H9 (cell line): ENCODE data around the gene GPR153. TPM values are rescaled to one million over a fixed set of nuclear protein-coding genes. Genes with fewer than 3 reads are reported as not detected.

Experiments
- DNase-seq: peaks from one replicate; pipeline ENCODE4 v3.0.0-alpha.2; 2017
- H2AFZ ChIP-seq: one replicate; pipeline ENCODE4 v1.6.1; 2013; ENCODE audit warnings: mild to moderate bottlenecking, low read length, control low read depth, moderate library complexity
- H2AK5ac ChIP-seq: 2 replicates; pipeline ENCODE4 v1.6.1; 2013; ENCODE audit warnings: low read length, control low read depth, mixed read lengths; ENCODE audit not compliant: insufficient read length
- H2BK120ac ChIP-seq: one replicate; pipeline ENCODE4 v1.6.1; 2013; ENCODE audit warnings: low read depth, mild to moderate bottlenecking, low read length, control low read depth, inconsistent platforms; ENCODE audit not compliant: poor library complexity, severe bottlenecking
- H2BK12ac ChIP-seq: 2 replicates; pipeline ENCODE4 v1.6.1; 2013; ENCODE audit warnings: low read length, control low read depth, mixed read lengths, low read depth; ENCODE audit not compliant: insufficient read length
- H2BK15ac ChIP-seq: 2 replicates; pipeline ENCODE4 v1.6.1; 2013; ENCODE audit warnings: low read depth, low read length, control low read depth
- H2BK20ac ChIP-seq: one replicate; pipeline ENCODE4 v1.6.1; 2013; ENCODE audit warnings: low read depth, mild to moderate bottlenecking, low read length, control low read depth, inconsistent platforms; ENCODE audit not compliant: poor library complexity, severe bottlenecking
- H2BK5ac ChIP-seq: 2 replicates; pipeline ENCODE4 v1.6.1; 2013; ENCODE audit warnings: low read length, control low read depth, mixed read lengths; ENCODE audit not compliant: insufficient read length
- H3K14ac ChIP-seq: 2 replicates; pipeline ENCODE4 v1.6.1; 2013; ENCODE audit warnings: low read length, control low read depth; ENCODE audit not compliant: insufficient read depth
- H3K18ac ChIP-seq: 2 replicates; pipeline ENCODE4 v1.6.1; 2013; ENCODE audit warnings: low read depth, mild to moderate bottlenecking, mixed read lengths, low read length, control low read depth; ENCODE audit not compliant: insufficient read length
- H3K23ac ChIP-seq: 2 replicates; pipeline ENCODE4 v1.6.1; 2013; ENCODE audit warnings: low read length, control low read depth, mixed read lengths, low read depth; ENCODE audit not compliant: insufficient read length
- H3K23me2 ChIP-seq: 2 replicates; pipeline ENCODE4 v1.6.1; 2013; ENCODE audit warnings: low read depth, mild to moderate bottlenecking, mixed read lengths, low read length, control low read depth; ENCODE audit not compliant: insufficient read length, poor library complexity, severe bottlenecking
- H3K27ac ChIP-seq: 2 replicates; pipeline ENCODE4 v1.5.1; 2013; ENCODE audit warnings: low read length, control low read depth, mixed read lengths, low read depth; ENCODE audit not compliant: insufficient read length
- H3K27me3 ChIP-seq: 2 replicates; pipeline ENCODE4 v1.6.1; 2013; ENCODE audit warnings: low read length, control low read depth, inconsistent platforms; ENCODE audit not compliant: insufficient read depth
- H3K4ac ChIP-seq: 2 replicates; pipeline ENCODE4 v1.6.1; 2013; ENCODE audit warnings: low read depth, mild to moderate bottlenecking, control low read depth, inconsistent platforms, low read length, moderate library complexity
- H3K4me1 ChIP-seq: 2 replicates; pipeline ENCODE4 v1.6.1; 2013; ENCODE audit warnings: low read length, control low read depth, inconsistent platforms; ENCODE audit not compliant: insufficient read depth
- H3K4me2 ChIP-seq: 2 replicates; pipeline ENCODE4 v1.6.1; 2013; ENCODE audit warnings: low read length, control low read depth, mixed read lengths; ENCODE audit not compliant: insufficient read length, insufficient read depth
- H3K56ac ChIP-seq: 2 replicates; pipeline ENCODE4 v1.6.1; 2013; ENCODE audit warnings: low read depth, mild to moderate bottlenecking, mixed read lengths, low read length, control low read depth; ENCODE audit not compliant: insufficient read length
- H3K79me1 ChIP-seq: 2 replicates; pipeline ENCODE4 v1.6.1; 2013; ENCODE audit warnings: low read depth, mild to moderate bottlenecking, moderate library complexity, low read length, control low read depth, inconsistent platforms; ENCODE audit not compliant: insufficient read depth, poor library complexity, severe bottlenecking
- H3K79me2 ChIP-seq: 2 replicates; pipeline ENCODE4 v1.6.1; 2013; ENCODE audit warnings: low read length, control low read depth, inconsistent platforms; ENCODE audit not compliant: insufficient read depth
- H3K9ac ChIP-seq: 2 replicates; pipeline ENCODE4 v1.6.1; 2013; ENCODE audit warnings: low read length, control low read depth, mixed read lengths; ENCODE audit not compliant: insufficient read length; ENCODE audit errors: extremely low read depth
- H3K9me3 ChIP-seq: one replicate; pipeline ENCODE4 v1.6.1; 2013; ENCODE audit warnings: low read depth, low read length, inconsistent platforms; ENCODE audit not compliant: control insufficient read depth
- H3T11ph ChIP-seq: one replicate; pipeline ENCODE4 v1.6.1; 2013; ENCODE audit warnings: mild to moderate bottlenecking, low read length, control low read depth, inconsistent platforms
- H4K20me1 ChIP-seq: one replicate; pipeline ENCODE4 v1.6.1; 2013; ENCODE audit not compliant: control insufficient read depth, insufficient read length, insufficient read depth
- H4K5ac ChIP-seq: 2 replicates; pipeline ENCODE4 v1.6.1; 2013; ENCODE audit warnings: low read depth, mild to moderate bottlenecking, mixed read lengths, low read length, control low read depth; ENCODE audit not compliant: insufficient read length
- H4K8ac ChIP-seq: replicated peaks from 2 replicates; pipeline ENCODE4 v1.6.1; 2013; ENCODE audit warnings: low read length, control low read depth, mixed read lengths, low read depth; ENCODE audit not compliant: insufficient read length
- H4K91ac ChIP-seq: 2 replicates; pipeline ENCODE4 v1.6.1; 2013; ENCODE audit warnings: low read depth, mild to moderate bottlenecking, moderate library complexity, mixed read lengths, low read length, control low read depth; ENCODE audit not compliant: insufficient read length
- H3K27ac Mint-ChIP-seq, 3 experiments: 2 replicates in 2 of 3; 3 replicates in 1 of 3; pipeline ENCODE4 v1.8.0; 2020 to 2021; ENCODE audit warnings: mixed read lengths in 3 of 3, mild to moderate bottlenecking in 1 of 3, moderate library complexity in 1 of 3
- H3K27me3 Mint-ChIP-seq: 2 replicates; pipeline ENCODE4 v1.8.0; 2021; ENCODE audit warnings: low read depth, mild to moderate bottlenecking, moderate library complexity, mixed read lengths
- H3K36me3 Mint-ChIP-seq, 3 experiments: 2 replicates in 2 of 3; 3 replicates in 1 of 3; pipeline ENCODE4 v1.8.0; 2020 to 2021; ENCODE audit warnings: low read depth in 3 of 3, mixed read lengths in 3 of 3; ENCODE audit not compliant: insufficient read depth in 1 of 3
- H3K4me1 Mint-ChIP-seq, 2 experiments: 2 replicates each; pipeline ENCODE4 v1.8.0; 2020; ENCODE audit warnings: mixed read lengths in 2 of 2
- H3K4me3 Mint-ChIP-seq, 2 experiments: 2 replicates in 1 of 2; 3 replicates in 1 of 2; pipeline ENCODE4 v1.8.0; 2020 to 2021; ENCODE audit warnings: mild to moderate bottlenecking in 2 of 2, mixed read lengths in 2 of 2, moderate library complexity in 1 of 2
- H3K9me3 Mint-ChIP-seq, 2 experiments: 2 replicates in 1 of 2; 3 replicates in 1 of 2; pipeline ENCODE4 v1.8.0; 2020; ENCODE audit warnings: mild to moderate bottlenecking in 2 of 2, mixed read lengths in 2 of 2, moderate library complexity in 1 of 2
- WGBS: extraction: QIAGEN DNeasy Blood & Tissue Kit; methylation state at CpG from one replicate; pipeline ENCODE4 v1.1.7; 2013; ENCODE audit warnings: missing lambda C conversion rate, low lambda C conversion rate, mixed read lengths; ENCODE audit not compliant: insufficient read length; ENCODE audit errors: extremely low coverage; 5-methylcytosine and 5-hydroxymethylcytosine counted together
- total RNA-seq: library from RNA; stranded (reverse); gene quantifications from 2 replicates; pipeline ENCODE4 v1.2.1, GENCODE V29; 2021
- TF ChIP-seq, protein P1 (sequence below): fragments of 200-600 bp; sonication (generic); conservative IDR thresholded peaks from 3 replicates; pipeline ENCODE4 v1.8.0; 2021; ENCODE audit warnings: antibody characterized with exemption, mild to moderate bottlenecking

The GPR153 gene
- total RNA-seq, 1 experiment from 2014 or later = 8.9 TPM

DNA sequence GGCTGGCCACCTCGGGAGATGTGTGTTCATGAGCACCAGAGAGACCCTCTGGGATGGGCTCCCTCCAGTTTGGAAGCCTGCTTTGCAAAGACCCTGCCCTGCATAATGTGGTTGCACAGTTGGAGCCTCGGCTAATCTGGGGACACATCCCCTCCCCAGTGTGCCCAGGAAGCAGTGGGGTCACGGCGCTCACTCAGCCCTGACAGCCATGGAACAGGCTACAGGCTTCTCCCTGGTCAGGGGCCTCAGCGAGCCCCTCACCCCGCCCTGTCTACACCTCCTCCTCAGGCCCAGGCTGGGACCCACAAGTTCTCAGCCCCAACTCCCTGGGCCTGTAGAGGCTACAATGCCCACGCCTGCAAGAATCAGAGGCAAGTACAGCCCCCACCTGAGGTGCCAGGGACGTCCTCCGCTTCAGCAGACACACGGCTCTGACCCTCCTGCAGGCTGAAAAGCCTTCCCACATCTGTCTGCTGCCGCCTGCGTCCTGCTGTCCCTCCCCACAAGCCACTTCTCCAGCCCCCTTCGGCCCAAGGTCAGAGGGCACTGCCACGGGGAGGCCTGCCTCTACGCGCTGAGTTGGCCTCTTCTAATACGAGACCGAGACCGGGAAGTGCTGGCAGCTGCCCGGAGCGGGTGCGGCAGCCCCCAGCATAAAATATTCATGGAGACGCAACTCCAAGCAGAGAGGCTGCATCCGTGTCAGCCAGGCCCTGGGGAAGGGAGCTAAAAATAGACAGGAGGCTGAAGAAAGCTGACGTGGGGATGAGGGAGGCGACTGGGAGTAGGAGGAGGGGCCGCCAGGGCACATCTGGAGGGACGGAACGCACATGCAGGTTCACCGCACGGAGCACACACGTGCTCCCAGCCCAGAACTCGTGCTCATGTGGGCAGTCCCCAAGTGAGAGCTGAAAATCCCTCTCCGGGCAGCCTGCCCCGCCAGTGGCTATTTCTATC lies 15.2 kb upstream of the GPR153 start:
- H3K4me3 Mint-ChIP-seq = peak overlapping the region in 1 of 2 experiments; percentile 28; a peak in 2 of 5 replicates
- Histone ChIP-seq H4K5ac (no peak overlapping the region), H3K23me2 (no peaks in the 10 kb centered on the region), H3K9me3 (no peaks in the 10 kb centered on the region), H2BK12ac (no peak overlapping the region), H3K56ac (no peak overlapping the region), H2BK5ac (no peak overlapping the region), H2BK20ac (no peak overlapping the region), H4K91ac (no peak overlapping the region), H2AFZ (no peak overlapping the region), H3K27ac (no peak overlapping the region), H2AK5ac (no peak overlapping the region), H3K4me1 (0 out of 2 replicates have a peak, but pooled peaks cover 4% of the 10 kb centered on the region), H3K4me2 (no peak overlapping the region), H3K14ac (peak overlapping the region; percentile 47; the same call in 1 of the 2 replicates), H3K9ac (no peak overlapping the region), H3K79me1 (no peaks in the 10 kb centered on the region), H3K4ac (no peak overlapping the region), H3K18ac (no peak overlapping the region), H2BK120ac (no peak overlapping the region), H2BK15ac (no peak overlapping the region), H3K27me3 (no peaks in the 10 kb centered on the region), H3T11ph (no peak overlapping the region), H3K79me2 (no peaks in the 10 kb centered on the region), H4K8ac (no peak overlapping the region), H4K20me1 (peaks cover 3% of the 10 kb centered on the region), H3K23ac (no peak overlapping the region)
- DNase-seq = peak; percentile 69
- H3K9me3 Mint-ChIP-seq = no peaks in the 10 kb centered on the region
- WGBS = no CpG with 5 or more reads among the region's 35 CpGs
- peak overlapping the region in 2 of 3 experiments; percentile 71 to 88; a peak in 5 of 7 replicates for H3K27ac Mint-ChIP-seq
- TF ChIP-seq, protein P1, sequence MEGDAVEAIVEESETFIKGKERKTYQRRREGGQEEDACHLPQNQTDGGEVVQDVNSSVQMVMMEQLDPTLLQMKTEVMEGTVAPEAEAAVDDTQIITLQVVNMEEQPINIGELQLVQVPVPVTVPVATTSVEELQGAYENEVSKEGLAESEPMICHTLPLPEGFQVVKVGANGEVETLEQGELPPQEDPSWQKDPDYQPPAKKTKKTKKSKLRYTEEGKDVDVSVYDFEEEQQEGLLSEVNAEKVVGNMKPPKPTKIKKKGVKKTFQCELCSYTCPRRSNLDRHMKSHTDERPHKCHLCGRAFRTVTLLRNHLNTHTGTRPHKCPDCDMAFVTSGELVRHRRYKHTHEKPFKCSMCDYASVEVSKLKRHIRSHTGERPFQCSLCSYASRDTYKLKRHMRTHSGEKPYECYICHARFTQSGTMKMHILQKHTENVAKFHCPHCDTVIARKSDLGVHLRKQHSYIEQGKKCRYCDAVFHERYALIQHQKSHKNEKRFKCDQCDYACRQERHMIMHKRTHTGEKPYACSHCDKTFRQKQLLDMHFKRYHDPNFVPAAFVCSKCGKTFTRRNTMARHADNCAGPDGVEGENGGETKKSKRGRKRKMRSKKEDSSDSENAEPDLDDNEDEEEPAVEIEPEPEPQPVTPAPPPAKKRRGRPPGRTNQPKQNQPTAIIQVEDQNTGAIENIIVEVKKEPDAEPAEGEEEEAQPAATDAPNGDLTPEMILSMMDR = no peak
- peaks cover 28 to 44% of the 10 kb centered on the region in 2 experiments for H3K4me1 Mint-ChIP-seq
- peaks cover 5 to 10% (median 7%) of the 10 kb centered on the region in 3 experiments; a peak in 4 of 7 replicates for H3K36me3 Mint-ChIP-seq
- no peaks in the 10 kb centered on the region; the same call in 1 of the 2 replicates for H3K27me3 Mint-ChIP-seq
